ENCODE results near the gene VPS13A. TPM values are rescaled to one million over a fixed set of nuclear protein-coding genes. Genes with fewer than 3 reads are reported as not detected.
"Not testable (repeated sequence)": the region's sequence is repeated elsewhere in the genome, so short reads cannot be mapped to it uniquely, and the experiment has no call there.

The VPS13A gene
- total RNA-seq, 2 experiments from 2014 or later = 26.8 to 26.9 TPM

- no peak overlapping the region for H3K27ac Mint-ChIP-seq
- no peak for DNase-seq
- intact Hi-C loops (cut with micrococcal nuclease) = loop anchor here (2.0 kb wide), 1 partner anchor 409 kb away; no protein-coding TSS in a partner anchor
- peaks cover 3% of the 10 kb centered on the region for H3K4me1 Mint-ChIP-seq (ENCODE audit: low read depth)
- CTCF ChIA-PET = interaction anchor here (0.7 to 4.2 kb wide), 3 partner anchors 21 to 42 kb away, joined by 3 to 42 read pairs (median 3); no protein-coding TSS in a partner anchor
- no peaks in the 10 kb centered on the region for H3K36me3 Mint-ChIP-seq (ENCODE audit: low read depth)
- H3K27me3 Mint-ChIP-seq (ENCODE audit: low read depth) = no peaks in the 10 kb centered on the region
- H3K9me3 Mint-ChIP-seq = no peaks in the 10 kb centered on the region
- no peak overlapping the region for H3K4me3 Mint-ChIP-seq
Observed at GRCh38 chr9:77432053-77432452, 254.7 kb downstream of the VPS13A start.

- peak; percentile 70 for DNase-seq
- Mint-ChIP-seq H3K9me3 (no peaks in the 10 kb centered on the region), H3K4me3 (no peak overlapping the region), H3K27ac (no peak overlapping the region), H3K4me1 (ENCODE audit: low read depth) (peaks cover 3% of the 10 kb centered on the region), H3K36me3 (ENCODE audit: low read depth) (no peaks in the 10 kb centered on the region), H3K27me3 (ENCODE audit: low read depth) (no peaks in the 10 kb centered on the region)
- CTCF ChIA-PET = interaction anchor here (0.6 to 4.2 kb wide), 29 partner anchors 8 to 936 kb away, joined by 3 to 42 read pairs (median 4); no protein-coding TSS in a partner anchor
- intact Hi-C loops (cut with micrococcal nuclease) = loop anchor here (1.0 to 2.0 kb wide), 8 partner anchors 23 to 685 kb away; partner anchors contain the start of gene GNA14
Observed at GRCh38 chr9:77433675-77434445, 256.5 kb downstream of the VPS13A start.

DNA sequence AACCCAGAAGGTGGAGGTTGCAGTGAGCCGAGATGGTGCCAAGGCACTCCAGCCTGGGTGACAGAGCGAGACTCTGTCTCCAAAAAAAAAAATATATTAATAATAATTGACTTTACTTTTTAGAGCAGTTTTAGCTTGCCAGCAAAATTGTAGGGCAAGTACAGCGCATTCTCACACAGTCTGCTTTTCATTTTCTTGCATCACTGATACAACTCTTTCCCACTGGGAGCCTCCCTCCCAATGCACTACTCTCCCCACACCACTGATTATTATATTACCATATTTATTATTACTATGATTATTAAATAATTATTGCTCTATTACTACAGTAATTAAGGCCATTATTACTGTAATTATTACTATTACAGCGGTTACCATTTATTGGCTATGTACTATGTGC is 257.9 kb downstream of the VPS13A start:
- intact Hi-C loops (cut with micrococcal nuclease) = no loop called here
- H3K9me3 Mint-ChIP-seq = no peaks in the 10 kb centered on the region

GRCh38 chr9:77435688-77436087 is 258.4 kb downstream of the VPS13A start:
- Mint-ChIP-seq H3K27me3 (ENCODE audit: low read depth) (no peaks in the 10 kb centered on the region), H3K36me3 (ENCODE audit: low read depth) (no peaks in the 10 kb centered on the region), H3K4me3 (no peak overlapping the region), H3K9me3 (no peaks in the 10 kb centered on the region), H3K4me1 (ENCODE audit: low read depth) (peaks cover 3% of the 10 kb centered on the region), H3K27ac (no peak overlapping the region)
- DNase-seq = no peak
- CTCF ChIA-PET = interaction anchor here (2.9 to 4.2 kb wide), 2 partner anchors 22 to 315 kb away, joined by 13 to 42 read pairs; no protein-coding TSS in a partner anchor
- intact Hi-C loops (cut with micrococcal nuclease) = no loop called here

More for the DNA sequence above, 257.9 kb downstream of the VPS13A start:
- Mint-ChIP-seq H3K27me3 (ENCODE audit: low read depth) (no peaks in the 10 kb centered on the region), H3K36me3 (ENCODE audit: low read depth) (no peaks in the 10 kb centered on the region), H3K4me3 (no peak overlapping the region), H3K4me1 (ENCODE audit: low read depth) (peaks cover 3% of the 10 kb centered on the region), H3K27ac (no peak overlapping the region)
- CTCF ChIA-PET = interaction anchor here (0.8 to 4.2 kb wide), 4 partner anchors 8 to 316 kb away, joined by 5 to 42 read pairs (median 16); no protein-coding TSS in a partner anchor
- DNase-seq = no peak

- no peaks in the 10 kb centered on the region for H3K27me3 Mint-ChIP-seq (ENCODE audit: low read depth)
- H3K36me3 Mint-ChIP-seq (ENCODE audit: low read depth) = no peaks in the 10 kb centered on the region
- no peaks in the 10 kb centered on the region for H3K9me3 Mint-ChIP-seq
- H3K4me1 Mint-ChIP-seq (ENCODE audit: low read depth) = peaks cover 3% of the 10 kb centered on the region
- DNase-seq = no peak
- no peak overlapping the region for H3K27ac Mint-ChIP-seq
- CTCF ChIA-PET = interaction anchor here (1.3 to 1.9 kb wide), 2 partner anchors 10 to 50 kb away, joined by 4 to 6 read pairs; no protein-coding TSS in a partner anchor
- H3K4me3 Mint-ChIP-seq = no peak overlapping the region
- intact Hi-C loops (cut with micrococcal nuclease) = no loop called here
Observed at GRCh38 chr9:77438653-77439052, 261.3 kb downstream of the VPS13A start.

- Mint-ChIP-seq H3K4me3 (no peak overlapping the region), H3K4me1 (ENCODE audit: low read depth) (no peaks in the 10 kb centered on the region), H3K27me3 (ENCODE audit: low read depth) (no peaks in the 10 kb centered on the region), H3K9me3 (no peaks in the 10 kb centered on the region), H3K27ac (no peak overlapping the region), H3K36me3 (ENCODE audit: low read depth) (no peaks in the 10 kb centered on the region)
- DNase-seq = no peak
- CTCF ChIA-PET = interaction anchor here (0.9 to 5.9 kb wide), 4 partner anchors 8 to 312 kb away, joined by 3 to 59 read pairs (median 5); no protein-coding TSS in a partner anchor
- intact Hi-C loops (cut with micrococcal nuclease) = no loop called here
Observed at GRCh38 chr9:77440057-77440456, 262.7 kb downstream of the VPS13A start.

- CTCF ChIA-PET = interaction anchor here (1.7 to 5.9 kb wide), 2 partner anchors 15 to 18 kb away, joined by 4 to 59 read pairs; no protein-coding TSS in a partner anchor
- H3K27me3 Mint-ChIP-seq (ENCODE audit: low read depth); H3K4me1 Mint-ChIP-seq (ENCODE audit: low read depth); H3K9me3 Mint-ChIP-seq; intact Hi-C loops (cut with micrococcal nuclease); DNase-seq; H3K4me3 Mint-ChIP-seq; H3K27ac Mint-ChIP-seq; H3K36me3 Mint-ChIP-seq (ENCODE audit: low read depth): not testable (repeated sequence)
Observed at GRCh38 chr9:77441124-77441523, 263.8 kb downstream of the VPS13A start.

DNA sequence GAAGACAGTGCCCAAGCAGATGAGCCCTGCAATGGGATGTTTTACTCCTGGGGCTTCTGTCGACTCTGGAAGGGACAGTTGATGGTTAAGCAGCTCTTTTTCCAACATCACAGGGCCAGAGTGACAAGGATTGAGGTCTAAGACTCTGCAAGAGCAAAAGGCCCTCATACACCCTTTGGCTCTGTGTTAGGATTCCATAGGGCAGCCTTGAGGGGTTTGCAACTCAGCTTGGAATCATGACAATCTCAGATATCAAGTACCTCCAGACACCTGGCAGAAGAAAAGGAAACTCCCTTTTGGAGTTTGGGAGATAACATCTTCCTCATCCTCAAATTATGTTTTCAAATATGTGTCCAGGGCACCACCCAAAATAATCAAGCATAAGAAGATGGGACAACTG is 265.1 kb downstream of the VPS13A start:
- CTCF ChIA-PET = interaction anchor here (0.8 to 5.9 kb wide), 5 partner anchors 8 to 677 kb away, joined by 3 to 59 read pairs (median 4); no protein-coding TSS in a partner anchor
- no peak overlapping the region for H3K4me3 Mint-ChIP-seq
- no peak overlapping the region for H3K27ac Mint-ChIP-seq
- H3K36me3 Mint-ChIP-seq (ENCODE audit: low read depth) = no peaks in the 10 kb centered on the region
- intact Hi-C loops (cut with micrococcal nuclease) = no loop called here
- H3K9me3 Mint-ChIP-seq = peaks cover 4% of the 10 kb centered on the region
- DNase-seq = no peak
- no peaks in the 10 kb centered on the region for H3K4me1 Mint-ChIP-seq (ENCODE audit: low read depth)
- peaks cover 4% of the 10 kb centered on the region for H3K27me3 Mint-ChIP-seq (ENCODE audit: low read depth)

GRCh38 chr9:77447646-77448045 is 270.3 kb downstream of the VPS13A start:
- Mint-ChIP-seq H3K27me3 (ENCODE audit: low read depth) (peaks cover 7% of the 10 kb centered on the region), H3K4me3 (no peak overlapping the region), H3K9me3 (peaks cover 6% of the 10 kb centered on the region), H3K27ac (no peak overlapping the region), H3K4me1 (ENCODE audit: low read depth) (no peaks in the 10 kb centered on the region), H3K36me3 (ENCODE audit: low read depth) (no peaks in the 10 kb centered on the region)
- CTCF ChIA-PET = interaction anchor here (1.0 to 2.9 kb wide), 3 partner anchors 8 to 14 kb away, joined by 3 to 9 read pairs (median 4); no protein-coding TSS in a partner anchor
- intact Hi-C loops (cut with micrococcal nuclease) = no loop called here
- no peak for DNase-seq

GRCh38 chr9:77449240-77450084 is 272.1 kb downstream of the VPS13A start:
- Mint-ChIP-seq H3K9me3 (peaks cover 6% of the 10 kb centered on the region), H3K4me1 (ENCODE audit: low read depth) (peaks cover 8% of the 10 kb centered on the region), H3K27ac (no peak overlapping the region), H3K4me3 (no peak overlapping the region), H3K27me3 (ENCODE audit: low read depth) (peaks cover 7% of the 10 kb centered on the region), H3K36me3 (ENCODE audit: low read depth) (no peaks in the 10 kb centered on the region)
- CTCF ChIA-PET = interaction anchor here (2.0 kb wide), 1 partner anchor 10 kb away, joined by 6 read pairs; no protein-coding TSS in a partner anchor
- intact Hi-C loops (cut with micrococcal nuclease) = loop anchor here (10.0 kb wide), 2 partner anchors 405 to 1055 kb away; partner anchors contain the start of gene RFK
- no peak for DNase-seq

DNA sequence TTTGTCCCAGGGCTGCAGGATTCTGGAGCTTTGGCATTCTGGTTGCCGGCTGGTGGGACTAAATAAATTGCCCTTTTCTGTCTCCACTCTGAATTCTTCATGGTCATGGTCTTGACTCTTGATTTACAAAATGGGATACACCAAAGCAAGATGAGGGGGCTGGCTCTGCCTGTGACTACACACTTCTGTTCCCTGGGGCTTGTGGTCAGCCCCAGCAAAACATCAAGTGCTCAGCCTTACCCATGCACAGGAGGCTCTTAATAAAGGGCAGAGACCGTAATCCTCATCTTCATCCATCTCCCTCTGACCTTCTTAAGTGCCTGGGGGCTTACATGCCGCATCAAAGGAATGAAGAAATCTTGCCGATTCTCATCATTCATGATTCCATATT is 272.7 kb downstream of the VPS13A start:
- intact Hi-C loops (cut with micrococcal nuclease) = loop anchor here (10.0 kb wide), 2 partner anchors 405 to 1055 kb away; partner anchors contain the start of gene RFK
- Mint-ChIP-seq H3K36me3 (ENCODE audit: low read depth) (no peaks in the 10 kb centered on the region), H3K4me1 (ENCODE audit: low read depth) (peaks cover 14% of the 10 kb centered on the region), H3K9me3 (peaks cover 6% of the 10 kb centered on the region), H3K27ac (no peak overlapping the region), H3K4me3 (no peak overlapping the region), H3K27me3 (ENCODE audit: low read depth) (peaks cover 7% of the 10 kb centered on the region)
- DNase-seq = no peak
- CTCF ChIA-PET = interaction anchor here (1.1 to 2.0 kb wide), 2 partner anchors 10 to 603 kb away, joined by 3 to 6 read pairs; no protein-coding TSS in a partner anchor

All from activated naive CD4-positive, alpha-beta T cell treated with anti-CD3 and anti-CD28 coated beads for 36 hours (primary cell).